Thymus (tissue), 11 donors: ENCODE data around the gene ABCA3. TPM values are rescaled to one million over a fixed set of nuclear protein-coding genes. Genes with fewer than 3 reads are reported as not detected.

ENCODE experiments used
- DNase-seq, 9 donors: peaks; one replicate each; pipeline ENCODE4 v3.0.0-alpha.2; 2013; ENCODE audit warnings: low spot score in 9 of 9, low read depth in 6 of 9, missing footprints in 1 of 9
- H3K27ac ChIP-seq, 2 donors: one replicate each; pipeline ENCODE4 v1.5.1; 2013; ENCODE audit warnings: control low read depth in 1 of 2, low read depth in 1 of 2, low read length in 1 of 2, mild to moderate bottlenecking in 1 of 2, moderate library complexity in 1 of 2
- H3K27me3 ChIP-seq, 2 donors: one replicate each; pipeline ENCODE4 v1.5.1; 2013; ENCODE audit warnings: low read length in 1 of 2; ENCODE audit not compliant: control insufficient read depth in 2 of 2, insufficient read depth in 1 of 2
- H3K36me3 ChIP-seq, 2 donors: one replicate each; pipeline ENCODE4 v1.5.1; 2013; ENCODE audit warnings: low read length in 1 of 2, mild to moderate bottlenecking in 1 of 2, moderate library complexity in 1 of 2; ENCODE audit not compliant: control insufficient read depth in 2 of 2, insufficient read depth in 2 of 2
- H3K4me1 ChIP-seq, 2 donors: one replicate each; pipeline ENCODE4 v1.5.1; 2013; ENCODE audit warnings: low read length in 2 of 2; ENCODE audit not compliant: control insufficient read depth in 2 of 2, insufficient read depth in 2 of 2
- H3K4me3 ChIP-seq, 2 donors: one replicate each; pipeline ENCODE4 v1.5.1; 2013; ENCODE audit warnings: low read length in 2 of 2, control low read depth in 1 of 2, mild to moderate bottlenecking in 1 of 2
- H3K9me3 ChIP-seq, 2 donors: one replicate each; pipeline ENCODE4 v1.5.1; 2013; ENCODE audit warnings: low read length in 1 of 2, mild to moderate bottlenecking in 1 of 2; ENCODE audit not compliant: control insufficient read depth in 2 of 2, insufficient read depth in 1 of 2
- WGBS: extraction: QIAGEN DNeasy Blood & Tissue Kit; methylation state at CpG from one replicate; pipeline ENCODE4 v1.1.7; 2013; 5-methylcytosine and 5-hydroxymethylcytosine counted together
- polyA plus RNA-seq: library from polyadenylated mRNA; stranded (reverse); fragments of 200-250 nt; gene quantifications from one replicate; pipeline ENCODE4 v1.2.3, GENCODE V29; 2013
- total RNA-seq: library from RNA; stranded (reverse); fragments of 120-200 nt; gene quantifications from one replicate; pipeline ENCODE4 v1.2.4, GENCODE V29; 2013
- donor health status: healthy.

The ABCA3 gene
- total and polyA plus RNA-seq, 2 donors, result 8.4 to 8.6 TPM

GRCh38 chr16:2237493-2238149 is 102.9 kb downstream of the ABCA3 start:
- H3K4me1 ChIP-seq, result no peaks in the 10 kb centered on the region
- no peak overlapping the region for H3K27ac ChIP-seq
- DNase-seq, result no peak
- H3K9me3 ChIP-seq, result no peaks in the 10 kb centered on the region
- peaks cover 39 to 45% of the 10 kb centered on the region in 2 donors for H3K36me3 ChIP-seq
- WGBS, result 34% methylated on average over 65 of the region's 65 CpGs
- H3K27me3 ChIP-seq, result peaks cover 30 to 41% of the 10 kb centered on the region in 2 donors
- no peak overlapping the region for H3K4me3 ChIP-seq

- whole genome bisulfite sequencing, result 13% methylated on average over 40 of the region's 40 CpGs
- Histone ChIP-seq H3K36me3 (peaks cover 39 to 47% of the 10 kb centered on the region in 2 donors), H3K4me1 (no peaks in the 10 kb centered on the region), H3K27ac (no peak overlapping the region), H3K27me3 (peaks cover 30 to 41% of the 10 kb centered on the region in 2 donors), H3K9me3 (no peaks in the 10 kb centered on the region), H3K4me3 (no peak overlapping the region)
- DNase-seq, result no peak
These were observed 103.4 kb downstream of the ABCA3 start for GRCh38 chr16:2237102-2237482.

GRCh38 chr16:2236337-2237101 is 104.0 kb downstream of the ABCA3 start, which contains the start of gene DNASE1L2:
Gene DNASE1L2 (plus strand): TSS chr16:2236444. CDS start chr16:2236817, 373 bp downstream.
- DNase-seq, result no peak
- Histone ChIP-seq H3K27me3 (peaks cover 30 to 41% of the 10 kb centered on the region in 2 donors), H3K4me1 (no peaks in the 10 kb centered on the region), H3K4me3 (no peak within 1 kb of the TSS), H3K36me3 (peaks cover 45 to 53% of the 10 kb centered on the region in 2 donors), H3K9me3 (no peaks in the 10 kb centered on the region), H3K27ac (no peak within 1 kb of the TSS)
- WGBS, result 23% methylated on average over 64 of the region's 64 CpGs

GRCh38 chr16:2235695-2236336 is 104.7 kb downstream of the ABCA3 start:
- Histone ChIP-seq H3K27ac (no peak overlapping the region), H3K9me3 (no peaks in the 10 kb centered on the region), H3K4me3 (no peak overlapping the region), H3K36me3 (peaks cover 52 to 60% of the 10 kb centered on the region in 2 donors), H3K4me1 (peaks cover 0 to 3% of the 10 kb centered on the region in 2 donors), H3K27me3 (peaks cover 30 to 41% of the 10 kb centered on the region in 2 donors)
- 94% methylated on average over 19 of the region's 19 CpGs for WGBS
- no peak for DNase-seq

- 97% methylated on average over 28 of the region's 28 CpGs for WGBS
- no peak for DNase-seq
- no peaks in the 10 kb centered on the region for H3K9me3 ChIP-seq
- peaks cover 30 to 41% of the 10 kb centered on the region in 2 donors for H3K27me3 ChIP-seq
- H3K4me3 ChIP-seq, result no peak overlapping the region
- no peak overlapping the region for H3K27ac ChIP-seq
- peaks cover 0 to 4% of the 10 kb centered on the region in 2 donors for H3K4me1 ChIP-seq
- H3K36me3 ChIP-seq, result peaks cover 58 to 63% of the 10 kb centered on the region in 2 donors
These were observed 105.3 kb downstream of the ABCA3 start for GRCh38 chr16:2235234-2235651.

GRCh38 chr16:2234813-2235170 is 105.7 kb downstream of the ABCA3 start:
- Histone ChIP-seq H3K36me3 (peaks cover 59 to 65% of the 10 kb centered on the region in 2 donors), H3K4me1 (peaks cover 0 to 4% of the 10 kb centered on the region in 2 donors), H3K4me3 (no peak overlapping the region), H3K9me3 (no peaks in the 10 kb centered on the region), H3K27me3 (peaks cover 30 to 41% of the 10 kb centered on the region in 2 donors), H3K27ac (no peak overlapping the region)
- no peak for DNase-seq
- WGBS, result 97% methylated on average over 18 of the region's 18 CpGs

GRCh38 chr16:2233872-2234812 is 106.4 kb downstream of the ABCA3 start:
- no peak for DNase-seq
- Histone ChIP-seq H3K9me3 (no peaks in the 10 kb centered on the region), H3K27me3 (peaks cover 30 to 41% of the 10 kb centered on the region in 2 donors), H3K4me3 (no peak overlapping the region), H3K27ac (no peak overlapping the region), H3K4me1 (peaks cover 0 to 4% of the 10 kb centered on the region in 2 donors), H3K36me3 (peaks cover 65 to 70% of the 10 kb centered on the region in 2 donors)
- WGBS, result 97% methylated on average over 51 of the region's 51 CpGs

- Histone ChIP-seq H3K9me3 (peaks cover 0 to under 1% of the 10 kb centered on the region in 2 donors), H3K4me1 (peaks cover 0 to 4% of the 10 kb centered on the region in 2 donors), H3K4me3 (no peak overlapping the region), H3K36me3 (peaks cover 71 to 79% of the 10 kb centered on the region in 2 donors), H3K27ac (no peak overlapping the region), H3K27me3 (peaks cover 30 to 33% of the 10 kb centered on the region in 2 donors)
- no peak for DNase-seq
- 98% methylated on average over 28 of the region's 28 CpGs for WGBS
These were observed 107.3 kb downstream of the ABCA3 start for GRCh38 chr16:2233046-2233775.
